NCI-H2029 treated with DMSO at 0.1 percent for 48 hours (cell line): ENCODE data around the gene MPC1L.
"Not testable (repeated sequence)": the region's sequence is repeated elsewhere in the genome, so short reads cannot be mapped to it uniquely, and the experiment has no call there.

ENCODE experiments used
- DNase-seq: peaks from one replicate; lab custom pipeline; 2025; lab: John Stamatoyannopoulos, UW

The MPC1L gene

DNA sequence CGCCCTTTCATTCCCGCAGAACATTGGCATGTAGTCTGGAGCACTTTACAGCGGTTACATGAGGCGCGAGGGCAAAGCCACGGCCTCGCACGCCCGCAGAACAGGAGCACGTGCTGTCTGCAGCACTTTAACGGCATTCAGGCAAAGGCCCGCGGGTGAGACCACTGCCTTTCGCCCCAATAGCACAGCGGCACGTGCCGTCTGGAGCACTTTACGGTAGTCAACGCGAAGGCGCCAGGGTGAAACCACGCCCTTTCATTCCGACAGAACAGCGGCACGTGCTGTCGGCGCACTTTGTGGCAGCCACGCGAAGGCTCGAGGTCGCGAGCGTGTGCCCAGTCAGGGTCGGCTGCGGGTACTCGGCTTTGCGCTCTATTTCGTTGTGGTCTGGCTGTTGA is at the start of gene MPC1L:
MPC1L (plus strand) TSS at position 290 of the 398 bp plus-strand sequence. CDS start 138 bp downstream, outside the sequence.
- no peak for DNase-seq

- DNase-seq: no peak
Measured at GRCh38 chrX:40573763-40574162, 49.5 kb upstream of the MPC1L start.

DNA sequence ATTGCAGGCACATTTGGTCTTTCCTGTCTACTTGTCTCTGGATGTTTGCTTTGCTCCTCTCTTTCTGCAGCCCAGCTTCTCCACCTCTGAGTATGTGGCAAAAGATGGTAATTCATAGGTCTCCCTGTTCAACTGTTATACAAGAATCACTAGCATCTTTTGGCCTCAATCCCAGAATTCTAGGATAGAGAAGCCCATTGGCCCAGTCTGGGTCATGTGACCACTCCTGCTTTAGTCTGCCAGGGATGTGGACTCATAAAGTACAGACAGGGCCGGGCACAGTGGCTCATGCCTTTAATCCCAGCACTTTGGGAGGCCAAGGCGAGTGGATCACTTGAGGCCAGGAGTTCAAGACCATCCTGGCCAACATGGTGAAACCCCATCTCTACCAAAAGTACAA is 47.8 kb upstream of the MPC1L start:
- peak; percentile 42 for DNase-seq

DNA sequence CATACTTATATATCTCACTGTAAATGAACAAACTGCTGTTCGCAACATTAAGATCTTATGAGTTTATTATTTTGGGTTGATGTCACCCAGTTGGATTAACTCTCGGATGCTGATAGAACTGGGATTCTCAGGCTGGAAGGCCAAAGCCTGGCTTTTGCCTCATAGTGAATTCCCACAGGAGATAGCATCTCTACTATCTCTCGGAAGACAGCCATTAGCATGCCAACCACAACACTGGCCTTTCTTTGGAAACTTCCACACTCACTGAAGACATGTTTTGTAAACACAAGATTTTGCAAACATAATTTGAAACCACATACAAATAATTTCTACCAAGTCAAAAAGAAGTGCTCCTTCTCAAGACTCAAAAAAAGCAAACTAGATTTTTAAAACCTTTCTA is 46.9 kb upstream of the MPC1L start:
- no peak for DNase-seq

- no peak for DNase-seq
Measured at GRCh38 chrX:40578039-40578695, 45.1 kb upstream of the MPC1L start.

DNA sequence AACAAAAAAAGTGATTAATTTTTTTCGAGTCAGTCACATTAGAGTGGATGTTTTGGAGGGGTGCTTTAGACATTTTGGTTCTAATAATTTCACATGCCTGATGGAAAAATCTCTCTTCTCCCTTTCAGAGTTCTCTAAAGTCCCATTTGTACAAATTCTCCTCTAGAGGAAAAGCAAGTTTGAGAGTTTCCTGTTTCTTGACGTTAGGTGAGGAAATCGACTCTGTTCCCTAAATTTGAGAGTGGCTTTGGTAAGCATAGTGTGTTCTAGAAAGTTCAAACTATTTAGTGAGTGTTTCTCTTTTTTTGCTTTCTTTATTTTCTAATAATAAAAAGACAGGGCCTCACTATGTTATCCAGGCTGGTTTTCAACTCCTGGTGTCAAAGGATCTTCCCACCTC is 44.1 kb upstream of the MPC1L start:
- no peak for DNase-seq

DNA sequence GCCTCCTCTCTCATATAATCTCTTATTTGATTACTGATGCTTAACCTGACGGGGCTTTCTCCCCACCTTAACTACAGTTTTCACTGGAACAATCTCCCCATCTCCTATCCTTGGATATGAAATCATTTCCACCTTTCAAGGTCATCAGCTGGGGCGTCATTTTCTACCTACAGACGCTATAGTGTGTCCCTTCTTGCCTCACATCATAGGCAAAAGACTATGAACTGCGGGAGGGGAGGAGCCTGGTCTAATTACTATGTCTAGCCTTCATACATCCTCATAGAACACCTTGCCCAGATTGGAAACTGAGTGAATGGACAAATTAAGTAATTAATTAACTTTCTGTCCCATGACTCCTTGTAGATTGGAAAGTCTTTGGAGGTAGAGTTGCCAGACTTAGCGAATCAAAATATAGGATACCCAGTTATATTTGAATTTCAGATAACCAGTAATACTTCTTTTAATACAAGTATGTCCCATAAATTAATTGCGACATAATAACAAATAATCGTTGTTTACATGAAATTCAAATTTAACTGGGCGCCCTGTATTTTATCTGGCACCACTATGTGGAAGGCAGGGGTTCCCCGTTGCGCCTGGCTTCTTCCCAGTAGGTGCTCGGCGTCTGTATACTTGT is 43.2 kb upstream of the MPC1L start:
- DNase-seq: no peak

DNA sequence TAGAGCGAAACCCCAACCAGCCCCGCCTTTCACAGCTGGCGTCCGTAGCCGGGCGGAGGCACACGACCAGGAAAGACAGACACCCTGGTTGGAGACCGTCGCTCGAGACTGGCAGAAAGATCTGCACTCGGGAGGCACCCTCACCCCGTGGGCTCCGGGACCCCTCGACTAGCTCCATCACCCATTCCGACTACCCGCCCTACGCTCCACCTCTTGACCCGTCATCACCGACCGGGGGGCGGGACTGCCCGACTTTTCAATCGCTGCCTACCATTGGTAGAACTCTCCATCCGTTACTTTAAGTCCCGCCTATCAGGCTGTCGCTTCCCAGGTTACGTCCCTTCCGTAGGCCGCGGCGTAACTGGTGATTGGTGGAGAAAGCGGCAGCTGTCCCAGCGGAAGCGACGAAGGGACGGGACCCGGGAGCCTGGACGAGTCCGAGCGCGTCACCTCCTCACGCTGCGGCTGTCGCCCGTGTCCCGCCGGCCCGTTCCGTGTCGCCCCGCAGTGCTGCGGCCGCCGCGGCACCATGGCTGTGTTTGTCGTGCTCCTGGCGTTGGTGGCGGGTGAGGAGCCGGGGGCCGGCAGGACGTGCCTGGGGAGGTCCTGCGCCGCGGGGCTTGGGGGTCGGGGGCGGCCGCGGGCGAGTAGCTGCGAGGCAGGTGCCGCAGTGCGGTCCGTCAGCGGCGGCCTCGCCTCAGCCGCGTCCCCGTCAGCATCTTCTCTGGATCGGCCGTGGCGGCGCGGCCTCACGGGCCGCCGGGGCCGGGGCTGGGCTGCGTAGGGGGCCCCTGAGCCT is 42.5 kb upstream of the MPC1L start, which contains the start of gene ATP6AP2:
ATP6AP2 (plus strand) TSS at position 434 of the 799 bp plus-strand sequence; CDS start at position 530, 96 bp downstream.
- DNase-seq: peak; percentile 85

DNA sequence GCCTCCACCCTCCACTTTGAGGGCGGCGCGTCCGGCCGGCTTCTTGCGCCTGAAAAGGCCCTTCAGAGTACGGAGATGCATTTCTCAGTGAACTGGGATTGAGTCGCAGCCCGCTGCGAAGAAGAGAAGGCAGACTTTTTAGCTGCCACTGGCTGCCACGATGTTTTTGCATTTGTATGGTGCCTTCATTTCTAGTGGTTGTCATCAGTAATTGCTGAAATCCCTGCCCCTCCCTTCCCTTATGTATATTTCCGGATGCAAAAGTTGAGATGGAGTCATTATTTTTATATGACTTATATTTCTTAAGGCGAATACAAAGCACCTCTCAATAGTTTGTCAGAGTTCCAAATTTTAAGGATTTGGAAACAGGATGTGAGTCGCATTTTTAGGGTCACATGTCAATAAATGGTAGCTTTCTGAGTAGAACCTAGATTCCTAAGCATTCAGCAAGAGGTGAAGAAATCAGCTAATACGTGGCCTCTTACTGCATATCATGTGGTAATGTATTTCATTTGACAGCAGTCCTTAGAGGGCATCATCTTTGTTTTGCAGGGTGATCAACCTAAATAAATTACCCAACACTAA is 41.8 kb upstream of the MPC1L start:
- DNase-seq: no peak

DNA sequence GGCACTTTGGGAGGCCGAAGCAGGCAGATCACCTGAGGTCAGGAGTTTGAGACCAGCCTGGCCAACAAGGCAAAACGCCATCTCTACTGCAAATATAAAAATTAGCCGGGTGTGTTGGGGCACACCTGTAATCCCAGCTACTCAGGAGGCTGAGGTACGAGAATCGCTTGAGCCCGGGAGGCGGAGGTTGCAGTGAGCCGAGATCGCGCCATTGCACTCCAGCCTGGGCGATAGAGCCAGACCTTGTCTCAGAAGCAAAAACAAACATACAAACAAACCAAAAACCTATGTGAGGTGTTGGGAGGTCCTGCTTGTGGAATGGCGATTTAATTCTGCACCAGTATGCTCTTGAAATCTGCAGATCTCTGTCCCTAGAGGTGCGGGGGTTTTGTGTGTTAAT is 41.0 kb upstream of the MPC1L start:
- not testable (repeated sequence) for DNase-seq

DNA sequence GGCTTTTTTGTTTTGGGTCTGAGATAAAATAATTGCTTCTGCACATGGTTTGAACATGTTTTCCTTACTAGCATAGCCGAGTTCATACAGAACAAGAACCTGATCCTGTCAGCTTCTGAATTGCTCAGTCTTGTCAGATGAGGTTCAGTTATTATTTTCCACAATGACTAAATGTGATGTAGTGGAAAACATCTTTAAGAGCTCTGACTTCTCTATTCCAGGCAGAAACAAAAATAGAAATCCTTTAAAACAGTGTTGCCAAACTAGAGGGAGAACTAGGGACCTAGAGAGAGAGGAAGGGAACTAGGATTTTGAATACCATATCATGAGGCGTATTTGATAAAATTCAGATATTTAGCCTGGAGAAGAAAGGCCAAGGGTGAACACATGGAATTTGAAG is 40.4 kb upstream of the MPC1L start:
- DNase-seq: no peak

DNA sequence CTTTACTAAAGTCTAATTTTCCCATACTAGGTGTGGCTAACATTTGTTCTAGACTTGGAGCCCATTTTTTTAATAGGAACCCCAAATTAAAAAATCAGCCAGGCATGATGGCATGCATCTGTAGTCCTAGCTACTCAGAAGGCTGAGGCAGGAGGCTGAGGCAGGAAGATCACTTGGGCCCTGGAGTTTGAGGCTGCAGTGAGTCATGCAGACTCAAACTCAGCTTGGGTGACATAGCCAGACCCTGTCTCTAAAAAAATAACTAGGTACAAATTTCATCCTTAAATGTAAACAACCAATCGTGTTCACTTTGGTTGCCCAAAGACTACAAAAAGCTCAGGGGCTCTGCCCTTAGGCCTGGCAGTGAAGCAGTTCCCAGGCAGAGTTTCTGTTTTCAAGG is 35.6 kb upstream of the MPC1L start:
- not testable (repeated sequence) for DNase-seq

GRCh38 chrX:40589616-40590321 is 33.5 kb upstream of the MPC1L start:
- DNase-seq: not testable (repeated sequence)

GRCh38 chrX:40603446-40603845 is 19.8 kb upstream of the MPC1L start:
- DNase-seq: no peak

DNA sequence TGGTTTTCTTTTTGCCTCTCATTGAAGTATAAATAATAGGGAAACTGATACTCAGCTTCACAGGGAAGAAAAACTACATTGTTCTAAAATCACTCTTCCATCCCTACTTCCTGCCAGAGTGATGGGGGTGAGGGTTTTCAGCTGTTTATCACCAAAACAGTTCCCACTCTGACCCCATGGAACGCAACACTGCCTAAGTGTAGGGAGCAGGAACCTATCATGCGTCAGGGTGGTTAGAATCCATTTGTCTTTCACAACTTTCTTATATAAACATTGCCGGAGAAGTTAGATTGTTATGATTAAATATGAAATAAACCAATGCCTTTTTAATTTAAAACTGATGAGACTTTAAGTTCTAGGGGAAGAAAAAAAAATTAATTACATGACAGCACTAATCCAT is 15.8 kb upstream of the MPC1L start:
- DNase-seq: no peak

GRCh38 chrX:40612511-40612910 is 10.7 kb upstream of the MPC1L start:
- no peak for DNase-seq

- DNase-seq: no peak
Measured at GRCh38 chrX:40615976-40616375, 7.3 kb upstream of the MPC1L start.

DNA sequence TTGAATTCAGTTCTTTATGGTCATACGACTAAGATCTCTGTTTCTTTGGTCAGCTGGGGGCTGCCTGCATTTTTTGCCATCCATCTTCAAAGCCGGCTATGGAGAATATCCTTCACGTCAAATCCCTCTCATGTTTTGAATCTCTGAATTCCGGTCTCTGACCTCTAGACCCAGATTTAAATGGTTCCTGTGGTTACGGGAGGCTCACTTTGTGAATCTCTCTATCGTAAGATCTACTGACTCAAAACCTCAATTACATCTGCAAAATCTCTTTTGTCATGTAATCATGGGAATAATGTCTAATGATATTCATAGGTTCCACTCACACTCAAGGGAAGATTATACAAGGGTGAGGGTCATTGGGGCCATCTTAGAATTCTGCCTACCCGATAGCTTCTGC is 5.7 kb upstream of the MPC1L start:
- no peak for DNase-seq

- DNase-seq: no peak
Measured at GRCh38 chrX:40622479-40623138, 619 bp upstream of the MPC1L start.

GRCh38 chrX:40623665-40624064 is 437 bp downstream of the MPC1L start:
- DNase-seq: no peak

DNA sequence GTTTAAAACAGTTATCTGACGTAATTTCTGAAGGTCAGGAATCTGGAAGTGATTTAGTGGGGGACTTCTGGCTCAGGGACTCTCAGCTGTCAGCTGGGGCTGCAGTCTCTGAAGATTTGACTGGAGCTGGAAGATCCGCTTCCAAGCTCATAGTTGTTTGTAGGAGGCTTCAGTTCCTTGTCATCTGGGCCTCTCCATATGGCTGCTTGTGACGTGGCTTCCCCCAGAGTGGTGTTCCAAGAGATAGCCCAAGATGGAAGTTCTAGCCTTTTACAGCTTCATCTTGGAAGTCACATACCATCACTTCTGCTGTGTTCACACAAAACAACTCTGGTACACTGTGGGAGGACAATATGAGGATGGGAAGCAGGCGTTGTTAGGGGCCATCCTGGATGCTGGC is 2.1 kb downstream of the MPC1L start:
- DNase-seq: no peak
